ENCODE data around the gene ZNF783.
"Not testable (repeated sequence)": the region's sequence is repeated elsewhere in the genome, so short reads cannot be mapped to it uniquely, and the experiment has no call there.

ZNF783 gene

DNA sequence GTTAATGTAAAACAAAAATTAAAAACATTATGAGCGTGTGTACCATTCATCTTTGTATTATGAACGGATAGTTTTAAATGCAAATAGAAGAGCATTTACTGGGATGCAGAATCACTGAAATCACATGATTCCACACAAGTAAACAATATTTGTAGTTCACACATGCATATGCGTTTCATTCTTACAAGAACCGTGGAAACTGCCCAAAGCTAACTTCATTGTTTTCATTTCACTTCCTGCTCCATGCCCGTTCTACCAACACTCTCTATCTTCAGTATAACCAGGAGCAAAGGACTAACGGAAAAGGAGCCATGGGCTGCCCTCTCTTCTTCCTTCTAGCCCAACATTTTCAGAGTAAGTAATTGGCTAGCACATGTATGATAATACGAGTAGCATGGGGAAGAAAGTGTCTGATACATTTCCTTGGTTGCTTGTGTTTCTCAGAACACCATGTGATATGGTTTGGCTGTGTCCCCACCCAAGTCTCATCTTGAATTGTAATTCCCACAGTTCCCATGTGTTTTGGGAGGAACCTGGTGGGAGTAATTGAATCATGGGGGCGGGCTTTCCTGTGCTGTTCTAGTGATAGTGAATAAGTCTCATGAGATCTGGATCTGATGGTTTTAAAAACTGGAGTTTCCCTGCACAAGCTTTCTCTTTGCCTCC, 38.8 kb downstream of the ZNF783 start:
- no peak for DNase-seq (ENCODE audit: low spot score)

DNA sequence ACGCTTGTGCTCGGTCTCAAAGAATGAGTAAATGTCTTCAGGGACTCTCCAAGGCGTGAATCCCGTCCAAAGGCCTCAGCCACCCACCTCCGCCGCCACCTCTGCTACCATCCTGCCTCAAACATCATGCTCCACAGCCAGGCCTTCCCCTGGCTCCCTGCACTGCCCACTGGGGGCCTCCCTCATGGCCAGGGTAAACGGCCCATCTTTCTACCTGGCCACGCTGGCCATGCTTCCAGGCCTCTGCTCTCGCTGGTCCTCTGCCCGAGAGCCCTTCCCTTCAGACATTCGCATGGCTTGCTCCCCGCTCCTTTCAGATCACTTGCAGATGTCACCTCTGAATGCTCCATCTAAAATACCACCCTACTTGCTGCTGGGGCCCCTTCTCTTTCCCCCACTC, 40.2 kb downstream of the ZNF783 start:
- no peak for DNase-seq (ENCODE audit: low spot score)

DNA sequence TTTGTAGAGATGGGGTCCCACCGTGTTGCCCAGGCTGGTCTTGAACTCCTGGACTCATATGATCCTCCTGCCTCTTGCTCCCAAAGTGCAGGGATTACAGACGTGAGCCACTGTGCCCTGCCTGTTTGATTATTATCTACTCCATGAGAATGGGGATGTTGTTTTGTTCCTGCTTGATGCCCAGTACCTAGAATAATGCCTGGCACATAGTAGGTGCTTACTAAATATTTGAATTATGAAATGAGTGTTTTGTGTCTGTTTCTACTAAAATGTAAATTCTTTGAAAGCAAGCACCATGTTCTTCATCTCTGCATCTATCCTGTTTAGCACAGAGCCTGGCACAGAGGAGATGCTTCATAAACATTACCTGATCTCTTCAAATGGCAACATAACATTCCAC, 40.9 kb downstream of the ZNF783 start:
- DNase-seq (ENCODE audit: low spot score): no peak

DNA sequence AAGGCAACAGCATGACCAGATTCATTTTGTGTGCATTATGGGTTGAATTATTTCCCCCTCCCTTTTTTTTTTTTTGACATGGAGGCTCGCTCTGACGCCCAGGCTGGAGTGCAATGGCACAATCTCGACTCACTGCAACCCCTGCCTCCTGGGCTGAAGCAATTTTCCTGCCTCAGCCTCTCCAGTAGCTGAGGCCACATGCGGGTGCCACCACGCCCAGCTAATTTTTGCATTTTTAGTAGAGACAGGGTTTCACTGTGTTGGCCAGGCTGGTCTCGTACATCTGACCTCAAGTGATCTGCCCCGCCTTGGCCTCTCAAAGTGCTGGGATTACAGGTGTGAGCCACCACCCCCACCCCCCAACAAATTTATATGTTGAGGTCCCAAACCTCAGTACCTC, 42.0 kb downstream of the ZNF783 start:
- DNase-seq (ENCODE audit: low spot score): no peak

DNA sequence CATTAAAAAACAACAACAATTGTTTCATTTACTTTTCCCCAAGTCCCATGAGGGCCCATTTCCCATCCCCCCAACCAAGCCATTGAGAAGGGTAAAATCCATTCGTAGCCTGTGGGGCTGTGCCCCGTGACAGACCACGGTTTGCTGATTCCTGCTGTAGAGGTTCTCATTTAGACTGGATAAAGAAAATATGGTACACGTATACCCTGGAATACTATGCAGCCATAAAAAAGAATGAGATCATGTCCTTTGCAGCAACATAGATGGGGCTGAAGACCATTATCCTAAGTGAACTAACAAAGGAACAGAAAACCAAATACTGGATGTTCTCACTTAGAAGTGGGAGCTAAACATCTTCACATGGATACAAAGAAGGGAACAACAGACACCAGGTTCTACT, 44.9 kb downstream of the ZNF783 start:
- DNase-seq (ENCODE audit: low spot score): no peak

DNA sequence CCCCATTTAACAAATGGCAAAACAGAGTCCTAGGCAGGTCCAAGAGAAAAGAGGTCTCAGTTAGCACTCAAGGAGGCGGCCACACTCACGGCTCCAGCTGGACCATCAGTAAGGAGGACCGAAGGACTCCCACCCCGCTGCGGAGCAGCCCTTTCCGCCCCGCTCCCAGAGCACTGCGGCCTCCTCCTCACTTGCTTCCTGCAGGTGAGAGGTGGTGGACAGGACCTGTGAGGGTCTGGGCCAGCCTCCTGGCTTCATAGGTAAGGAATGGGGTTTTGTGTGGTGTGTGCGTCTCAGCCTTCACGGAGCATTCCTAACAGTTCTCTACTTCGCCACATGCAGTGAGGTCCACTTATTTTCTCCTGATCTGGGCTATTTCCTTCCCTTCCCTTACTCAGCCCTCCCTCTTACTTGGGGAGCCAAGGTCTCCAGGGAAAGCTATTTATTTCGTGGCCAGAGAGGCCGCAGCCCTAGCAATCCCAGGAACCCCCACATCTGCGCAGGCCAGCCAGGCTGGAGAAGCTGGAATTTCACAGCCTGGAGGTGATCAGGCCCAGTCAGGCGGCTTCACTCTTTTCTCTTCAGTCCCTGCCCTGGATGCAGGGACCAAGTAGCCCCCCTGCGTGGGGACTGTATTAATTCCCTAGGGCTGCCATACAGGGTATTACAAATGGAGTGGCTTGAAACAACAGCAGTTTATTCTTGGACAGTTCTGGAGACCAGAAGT, 45.9 kb downstream of the ZNF783 start:
- no peak for DNase-seq (ENCODE audit: low spot score)

DNA sequence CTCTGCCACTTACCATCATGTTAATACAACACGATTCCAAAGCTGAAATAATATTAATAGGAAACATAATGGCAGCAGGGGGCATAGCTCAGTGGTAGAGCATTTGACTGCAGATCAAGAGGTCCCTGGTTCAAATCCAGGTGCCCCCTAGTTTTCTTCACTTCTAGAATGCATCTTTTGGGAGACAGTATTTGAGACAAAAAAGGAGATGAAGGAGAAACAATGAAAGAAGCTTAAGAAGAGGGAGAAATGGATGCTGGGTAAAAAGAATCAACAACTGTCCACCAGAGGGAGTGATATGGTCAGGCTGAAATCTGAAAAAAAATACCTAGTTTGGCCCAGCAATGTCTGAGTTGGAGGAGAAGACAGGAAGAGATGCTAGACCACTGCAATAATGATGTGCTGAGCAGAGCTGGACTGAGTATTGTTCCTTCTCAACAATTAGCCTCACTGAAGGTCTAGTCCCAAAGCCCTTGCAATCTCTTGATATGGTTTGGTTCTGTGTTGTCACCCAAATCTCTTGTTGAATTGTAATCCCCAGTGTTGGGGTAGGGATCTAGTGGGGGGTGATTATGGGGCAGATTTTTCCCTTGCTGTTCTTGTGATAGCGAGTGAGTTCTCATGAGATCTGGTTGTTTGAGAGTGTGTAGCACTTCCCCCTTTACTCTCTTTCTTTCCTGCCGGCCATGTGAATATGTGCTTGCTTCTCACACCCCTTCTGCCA, 48.3 kb downstream of the ZNF783 start:
- peak; percentile 75 for DNase-seq (ENCODE audit: low spot score)

DNA sequence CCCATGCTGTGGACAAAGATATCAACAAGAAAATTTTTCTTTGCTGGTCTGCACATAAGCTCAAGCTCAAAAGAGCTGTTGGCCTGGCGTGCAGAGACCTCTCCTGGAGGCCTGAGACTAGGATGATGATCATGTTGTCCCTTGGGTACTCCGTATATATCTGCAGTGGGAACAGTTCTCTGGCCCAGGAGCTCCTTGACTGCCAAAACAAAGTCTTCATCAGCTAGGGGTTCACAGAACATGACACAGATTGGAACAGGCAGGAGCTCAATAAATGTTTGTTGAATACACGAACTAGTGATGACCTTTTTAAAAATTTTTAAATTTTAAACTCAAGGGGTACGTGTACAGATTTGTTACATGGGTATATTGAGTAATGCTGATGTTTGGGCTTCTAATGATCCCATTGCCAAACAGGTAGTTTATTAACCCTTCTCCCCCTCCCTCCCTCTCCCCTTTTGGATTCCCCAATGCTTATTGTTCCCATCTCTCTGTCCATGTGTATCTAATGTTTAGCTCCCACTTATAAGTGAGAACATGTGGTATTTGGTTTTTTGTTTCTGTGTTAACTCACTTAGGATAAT, 49.1 kb downstream of the ZNF783 start:
- no peak for DNase-seq (ENCODE audit: low spot score)

DNA sequence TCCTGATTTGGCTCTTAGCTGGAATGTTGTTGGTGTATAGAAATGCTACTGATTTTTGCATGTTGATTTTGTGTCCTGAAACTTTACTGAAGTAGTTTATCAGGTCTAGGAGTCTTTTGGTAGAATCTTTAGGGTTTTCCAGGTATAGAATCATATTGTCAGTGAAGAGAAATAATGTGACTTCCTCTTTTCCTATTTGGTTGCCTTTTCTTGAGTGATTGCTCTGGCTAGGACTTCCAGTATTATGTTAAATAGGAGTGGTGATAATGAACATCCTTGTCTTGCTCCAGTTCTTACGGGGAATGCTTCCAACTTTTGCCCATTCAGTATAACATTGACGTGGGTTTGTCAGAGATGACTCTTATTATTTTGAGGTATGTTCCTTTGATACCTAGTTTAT, 52.0 kb downstream of the ZNF783 start:
- DNase-seq (ENCODE audit: low spot score): no peak

DNA sequence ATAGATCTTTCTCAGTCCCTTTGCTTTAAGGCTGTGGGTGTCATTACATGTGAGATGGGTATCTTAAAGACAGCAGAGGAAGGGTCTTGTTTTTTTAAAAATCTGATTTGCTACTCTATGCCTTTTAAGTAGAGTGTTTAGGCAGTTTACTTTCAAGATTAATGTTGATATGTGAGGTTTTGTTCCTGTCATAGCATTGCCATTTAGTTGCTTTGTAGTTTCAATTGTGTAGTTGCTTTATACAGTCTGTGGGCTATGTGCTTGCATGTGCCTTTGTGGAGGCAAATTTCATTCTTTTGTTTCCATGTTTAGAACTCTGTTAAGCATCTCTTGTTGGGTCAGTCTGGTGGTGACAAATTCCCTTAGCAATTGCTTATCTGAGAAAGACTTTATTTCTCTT, 54.6 kb downstream of the ZNF783 start:
- DNase-seq (ENCODE audit: low spot score): no peak

DNA sequence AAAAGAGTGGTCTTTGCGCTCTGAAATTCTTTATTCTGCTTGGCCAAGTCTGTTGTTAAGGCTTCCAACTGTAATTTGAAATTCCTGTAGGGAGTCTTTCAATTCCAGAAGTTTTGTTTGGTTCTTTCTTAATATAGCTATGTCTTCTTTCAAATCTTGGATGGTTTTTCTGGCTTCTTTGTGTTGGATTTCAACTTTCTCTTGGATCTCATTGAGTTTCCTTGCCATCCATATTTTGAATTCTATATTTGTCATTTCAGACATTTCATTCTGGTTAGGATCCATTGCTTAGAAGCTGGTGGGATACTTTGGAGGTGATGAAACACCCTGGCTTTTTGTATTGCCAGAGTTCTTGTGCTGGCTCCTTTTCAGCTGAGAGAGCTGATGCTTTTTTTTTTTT, 55.5 kb downstream of the ZNF783 start:
- no peak for DNase-seq (ENCODE audit: low spot score)

DNA sequence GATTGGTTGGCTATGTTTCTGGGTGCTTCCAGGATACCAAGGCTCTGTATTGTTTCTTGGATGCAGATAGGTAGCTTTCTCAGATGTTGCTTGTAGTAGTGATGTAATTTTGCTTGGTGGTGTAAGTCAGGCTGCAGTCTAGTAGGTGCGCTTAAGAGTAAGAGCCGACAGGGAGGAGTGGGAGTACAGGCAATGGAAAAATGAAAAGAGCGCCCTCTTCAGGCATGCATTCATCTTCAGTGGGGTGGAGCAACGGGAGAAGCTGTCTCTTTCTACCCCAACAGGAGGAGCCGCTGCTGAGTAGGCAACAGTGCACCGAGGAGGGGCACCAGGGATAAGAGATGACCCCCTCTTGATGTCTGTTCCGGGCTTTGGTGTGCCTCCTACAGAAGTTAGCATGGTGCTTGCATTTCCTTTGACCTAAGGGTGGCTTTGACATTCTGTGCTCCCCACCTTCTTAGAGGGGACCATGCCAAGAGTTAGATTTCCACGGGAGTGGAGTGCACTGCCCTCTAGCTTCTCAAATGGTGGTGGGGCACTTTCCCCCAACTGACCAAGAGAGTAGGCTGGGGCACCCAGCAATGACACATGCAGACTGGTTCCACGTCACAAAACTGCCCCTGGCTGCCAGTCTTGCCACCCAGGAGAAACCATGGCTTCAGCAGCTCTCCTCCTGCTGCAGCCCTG, 56.1 kb downstream of the ZNF783 start:
- no peak for DNase-seq (ENCODE audit: low spot score)

DNA sequence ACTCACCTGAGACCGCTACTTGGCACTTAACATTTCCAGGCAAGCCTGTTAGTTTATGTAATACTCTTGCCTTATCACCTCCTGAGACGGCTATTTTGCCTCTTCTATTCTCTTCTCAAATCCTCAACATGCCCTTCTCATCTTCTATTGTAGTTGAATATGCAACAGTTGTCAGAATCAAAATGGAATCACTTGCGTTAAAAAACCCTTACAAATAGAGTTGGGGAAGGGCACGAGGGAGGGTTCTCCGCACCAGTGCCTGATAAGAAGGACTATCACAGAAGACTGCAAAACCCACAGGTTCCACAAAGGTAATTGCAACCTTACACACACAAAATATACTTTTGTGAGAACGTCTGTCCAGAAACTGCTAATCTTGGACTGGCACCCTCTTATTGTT, 57.4 kb downstream of the ZNF783 start:
- DNase-seq (ENCODE audit: low spot score): no peak

DNA sequence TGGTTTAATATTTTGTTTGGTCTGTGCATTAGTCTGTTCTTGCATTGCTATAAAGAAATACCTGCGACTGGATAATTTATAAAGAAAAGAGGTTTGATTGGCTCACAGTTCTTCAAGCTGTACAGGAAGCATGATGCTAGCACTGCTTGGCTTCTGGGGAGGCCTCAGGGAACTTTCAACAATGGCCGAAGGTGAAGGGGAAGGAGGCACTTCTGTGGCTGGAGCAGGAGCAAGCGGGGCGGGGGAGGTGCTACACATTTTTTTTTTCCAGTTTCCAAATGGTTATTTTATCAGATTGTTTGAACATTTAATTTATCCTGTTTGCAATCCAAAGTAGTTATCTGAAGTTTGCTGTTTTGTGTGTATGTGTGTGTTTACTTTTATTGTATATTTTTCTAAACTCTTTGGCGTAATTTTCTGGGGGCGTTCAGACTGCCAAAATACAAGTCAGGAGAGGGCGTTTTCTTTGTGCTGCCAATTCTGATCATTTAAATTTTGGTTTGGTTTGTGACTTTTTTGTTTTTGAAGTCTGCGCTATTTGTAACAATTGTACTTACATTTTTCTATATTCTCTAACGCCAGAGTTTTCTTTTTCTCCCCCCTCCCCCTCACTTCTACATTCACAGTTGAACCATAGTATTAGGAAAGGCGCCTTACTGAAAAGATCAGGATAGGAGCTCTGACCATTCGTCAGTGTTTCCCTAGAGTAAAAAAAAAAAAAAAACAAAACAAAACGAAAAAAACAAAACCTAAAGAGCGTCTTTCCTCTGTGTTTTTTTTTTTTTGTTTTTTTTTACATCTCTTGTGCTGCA, 58.5 kb downstream of the ZNF783 start:
- DNase-seq (ENCODE audit: low spot score): no peak

DNA sequence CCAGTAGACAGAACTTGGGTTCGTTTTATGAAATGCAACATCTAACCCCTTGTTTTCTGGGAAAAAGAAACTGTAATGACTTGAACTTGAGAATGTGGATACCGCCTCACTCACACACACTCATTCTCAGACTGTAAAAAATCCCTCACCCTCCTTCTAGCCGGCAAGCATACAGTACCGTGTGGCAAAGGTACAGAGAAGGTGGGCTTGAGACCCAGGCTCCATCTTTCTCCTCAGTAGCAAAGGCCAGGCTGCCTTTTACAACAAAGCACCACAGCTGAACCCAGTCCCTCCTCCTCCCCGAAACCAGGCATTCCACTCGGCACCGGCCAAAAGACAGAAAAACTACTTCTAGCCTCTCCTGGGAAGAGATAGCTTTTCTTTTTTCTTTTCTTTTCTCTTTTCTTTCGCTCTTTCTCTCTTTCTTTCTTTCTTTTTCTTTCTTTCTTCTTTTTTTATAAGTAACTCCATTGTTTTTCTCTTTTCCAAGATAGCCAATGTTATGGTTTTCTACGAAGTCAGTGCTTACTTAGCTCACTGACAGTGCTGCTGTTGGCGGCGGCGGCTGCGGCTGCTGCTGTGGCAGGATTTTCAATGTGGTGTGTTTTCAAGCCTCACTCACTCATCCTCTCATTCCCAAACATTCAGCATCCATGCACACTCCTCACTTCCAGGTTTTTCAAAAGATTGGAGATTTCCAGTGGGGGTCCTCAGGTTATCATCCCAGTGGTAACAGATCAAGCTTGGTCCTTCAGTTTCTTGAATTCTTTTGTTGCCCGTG, 59.3 kb downstream of the ZNF783 start:
- DNase-seq (ENCODE audit: low spot score): not testable (repeated sequence)

DNA sequence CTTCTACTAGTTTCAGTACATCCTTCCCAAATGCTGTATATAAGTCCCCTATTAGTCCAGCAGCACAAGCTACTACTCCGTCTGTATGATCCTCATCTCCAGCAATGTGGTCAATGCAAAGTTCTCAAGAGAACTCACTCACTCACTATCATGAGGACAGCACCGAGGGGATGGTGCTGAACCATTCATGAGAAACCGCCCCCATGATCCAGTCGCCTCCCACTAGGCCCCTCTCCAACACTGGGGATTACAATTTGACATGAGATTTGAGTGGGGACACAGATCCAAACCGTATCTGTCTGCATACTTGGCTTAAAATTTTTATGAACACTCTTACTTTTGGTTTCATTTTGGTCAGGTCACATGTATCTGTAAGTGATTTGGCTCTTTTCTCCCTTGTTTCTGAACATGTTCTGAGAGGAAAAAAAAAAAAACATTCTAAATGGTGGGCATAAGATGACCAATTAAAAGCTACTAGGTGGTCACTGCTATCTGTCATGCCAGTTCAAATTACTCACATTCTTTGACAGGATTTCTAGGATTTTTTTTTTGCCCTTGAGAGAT, 60.1 kb downstream of the ZNF783 start:
- DNase-seq (ENCODE audit: low spot score): no peak

DNA sequence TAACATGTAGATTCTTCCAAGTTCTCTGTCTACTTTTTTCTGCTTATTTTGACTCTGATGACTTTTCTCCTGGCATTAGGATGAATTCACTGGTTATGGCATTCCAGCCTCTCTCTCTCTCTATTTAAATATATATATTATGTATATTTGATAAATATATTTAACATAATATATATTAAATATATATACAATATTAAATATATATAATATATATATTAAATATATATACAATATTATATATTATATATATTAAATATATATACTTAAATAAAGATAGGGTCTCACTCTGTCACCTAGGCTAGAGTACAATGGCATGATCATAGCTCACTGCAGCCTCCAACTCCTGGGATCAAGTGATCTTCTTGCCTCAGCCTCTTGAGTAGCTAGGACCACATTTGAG, 60.7 kb downstream of the ZNF783 start:
- no peak for DNase-seq (ENCODE audit: low spot score)

DNA sequence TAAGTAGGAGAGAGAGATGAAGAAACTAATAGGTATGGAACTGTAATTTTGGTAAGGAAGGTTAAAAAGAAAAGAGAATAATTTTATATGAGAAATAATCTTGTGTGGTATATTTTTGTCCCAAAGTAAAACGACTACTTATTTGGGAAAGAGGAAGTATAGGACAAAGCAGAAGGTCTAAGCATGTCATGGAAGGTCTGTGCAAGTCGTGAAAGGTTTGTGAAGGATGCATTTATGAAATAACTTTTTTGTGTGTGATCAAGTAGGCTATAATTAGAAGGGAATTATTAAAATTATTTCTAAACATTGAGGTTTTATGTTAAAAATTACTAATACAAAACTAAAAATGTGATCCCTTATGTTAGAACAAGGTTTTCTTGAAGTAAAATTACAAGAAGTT, 63.3 kb downstream of the ZNF783 start:
- DNase-seq (ENCODE audit: low spot score): no peak

DNA sequence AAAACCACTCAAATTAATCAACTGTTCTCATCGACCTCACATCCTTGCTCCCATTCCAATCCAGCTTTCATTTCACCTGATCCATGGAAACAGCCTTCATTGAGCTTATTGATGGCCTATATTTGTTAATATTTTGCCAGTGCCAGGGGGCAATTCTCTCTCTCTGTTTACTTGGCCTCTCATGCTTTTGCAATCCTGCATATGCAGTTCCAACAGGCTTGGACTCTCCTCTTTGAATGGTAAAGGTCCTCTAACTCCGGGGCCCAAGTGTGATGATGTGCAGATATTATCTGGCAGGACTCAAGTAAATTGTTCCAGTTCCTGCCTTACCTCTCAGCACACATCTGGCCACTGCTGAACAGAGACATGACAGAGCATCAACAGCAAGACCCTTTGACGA, 67.3 kb downstream of the ZNF783 start:
- no peak for DNase-seq (ENCODE audit: low spot score)

DNA sequence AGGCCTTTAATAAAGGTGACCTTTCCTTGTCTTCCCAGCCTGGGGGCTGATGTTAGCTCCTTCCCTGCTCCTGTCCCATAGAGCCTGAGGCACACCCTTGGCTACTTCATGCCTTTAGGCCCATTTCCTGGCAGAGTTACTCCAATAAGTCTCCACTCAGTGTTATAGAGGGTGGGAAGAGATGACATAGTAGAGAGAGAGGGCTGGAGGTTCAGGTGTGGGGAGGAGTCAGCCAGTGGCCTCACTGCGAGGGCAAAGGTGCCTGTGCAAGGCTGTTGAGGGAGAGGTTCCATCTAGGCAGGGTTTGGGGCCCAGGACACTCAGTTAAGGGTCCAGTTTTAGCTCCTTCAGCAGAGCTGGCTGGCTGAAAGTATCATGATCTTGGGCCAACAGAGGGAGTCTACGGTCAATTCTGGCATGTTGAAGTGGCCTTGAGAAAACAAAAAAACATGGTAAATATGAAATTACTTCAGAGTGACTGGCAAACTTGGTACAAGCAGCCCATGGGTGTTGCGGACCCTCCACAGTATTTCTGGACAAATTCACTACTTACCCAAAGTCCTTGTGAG, 67.9 kb downstream of the ZNF783 start:
- no peak for DNase-seq (ENCODE audit: low spot score)

Measured in AG08395 (cell line).